22Rv1 (cell line): Measurements from ENCODE around the gene JUP.
"Not testable (repeated sequence)": the region's sequence is repeated elsewhere in the genome, so short reads cannot be mapped to it uniquely, and the experiment has no call there.

ENCODE experiments used
- H3K27ac ChIP-seq: fragments of 450-650 bp; 2 replicates; pipeline ENCODE4 v1.5.1; 2017
- CTCF ChIP-seq: fragments of 450-650 bp; IDR thresholded peaks from 2 replicates; pipeline ENCODE4 v1.5.1; 2017; ENCODE audit warnings: mild to moderate bottlenecking
- ZFX ChIP-seq: fragments of 450-650 bp; IDR thresholded peaks from 2 replicates; pipeline ENCODE4 v1.6.1; 2017; ENCODE audit warnings: antibody characterized with exemption, borderline replicate concordance

JUP gene

GRCh38 chr17:41786227-41787020 lies at the start of gene JUP:
TSS of gene JUP (minus strand) at chr17:41786711. CDS start at chr17:41771854, 14,857 bp downstream.
- TF ChIP-seq ZFX: no peak
- TF ChIP-seq CTCF: peak; percentile 98
- peak within 1 kb of the TSS; percentile 81 for H3K27ac ChIP-seq

- H3K27ac ChIP-seq: peak within 1 kb of the TSS; percentile 43
- no peak for TF ChIP-seq ZFX
- TF ChIP-seq CTCF: no peak
Observed at GRCh38 chr17:41835800-41836549, 49.5 kb upstream of the JUP start, which contains the start of gene NT5C3B. TSS of gene NT5C3B (minus strand) at chr17:41836232. CDS start at chr17:41836193, 39 bp downstream.

GRCh38 chr17:41835214-41835799 lies 48.8 kb upstream of the JUP start:
- peak overlapping the region; percentile 43 for H3K27ac ChIP-seq
- no peak for TF ChIP-seq CTCF
- no peak for TF ChIP-seq ZFX

- H3K27ac ChIP-seq: not testable (repeated sequence)
Observed at GRCh38 chr17:41829961-41830360, 43.5 kb upstream of the JUP start.

GRCh38 chr17:41825175-41825845 lies 38.8 kb upstream of the JUP start:
- TF ChIP-seq CTCF (no peak), ZFX (no peak)
- no peak overlapping the region for H3K27ac ChIP-seq

GRCh38 chr17:41824086-41824485 lies 37.6 kb upstream of the JUP start:
- no peak overlapping the region for H3K27ac ChIP-seq
- TF ChIP-seq CTCF (no peak), ZFX (no peak)

GRCh38 chr17:41823580-41823979 lies 37.1 kb upstream of the JUP start:
- TF ChIP-seq ZFX (no peak), CTCF (no peak)
- H3K27ac ChIP-seq: no peak overlapping the region
